Thymus (tissue), 11 donors: ENCODE results near the gene RAD1. TPM values are rescaled to one million over a fixed set of nuclear protein-coding genes. Genes with fewer than 3 reads are reported as not detected.
"Not testable (repeated sequence)": the region's sequence is repeated elsewhere in the genome, so short reads cannot be mapped to it uniquely, and the experiment has no call there.

Experiments
- DNase-seq, 9 donors: peaks; one replicate each; pipeline ENCODE4 v3.0.0-alpha.2; 2013; ENCODE audit warnings: low spot score in 9 of 9, low read depth in 6 of 9, missing footprints in 1 of 9
- H3K27ac ChIP-seq, 2 donors: one replicate each; pipeline ENCODE4 v1.5.1; 2013; ENCODE audit warnings: control low read depth in 1 of 2, low read depth in 1 of 2, low read length in 1 of 2, mild to moderate bottlenecking in 1 of 2, moderate library complexity in 1 of 2
- H3K27me3 ChIP-seq, 2 donors: one replicate each; pipeline ENCODE4 v1.5.1; 2013; ENCODE audit warnings: low read length in 1 of 2; ENCODE audit not compliant: control insufficient read depth in 2 of 2, insufficient read depth in 1 of 2
- H3K36me3 ChIP-seq, 2 donors: one replicate each; pipeline ENCODE4 v1.5.1; 2013; ENCODE audit warnings: low read length in 1 of 2, mild to moderate bottlenecking in 1 of 2, moderate library complexity in 1 of 2; ENCODE audit not compliant: control insufficient read depth in 2 of 2, insufficient read depth in 2 of 2
- H3K4me1 ChIP-seq, 2 donors: one replicate each; pipeline ENCODE4 v1.5.1; 2013; ENCODE audit warnings: low read length in 2 of 2; ENCODE audit not compliant: control insufficient read depth in 2 of 2, insufficient read depth in 2 of 2
- H3K4me3 ChIP-seq, 2 donors: one replicate each; pipeline ENCODE4 v1.5.1; 2013; ENCODE audit warnings: low read length in 2 of 2, control low read depth in 1 of 2, mild to moderate bottlenecking in 1 of 2
- H3K9me3 ChIP-seq, 2 donors: one replicate each; pipeline ENCODE4 v1.5.1; 2013; ENCODE audit warnings: low read length in 1 of 2, mild to moderate bottlenecking in 1 of 2; ENCODE audit not compliant: control insufficient read depth in 2 of 2, insufficient read depth in 1 of 2
- WGBS: extraction: QIAGEN DNeasy Blood & Tissue Kit; methylation state at CpG from one replicate; pipeline ENCODE4 v1.1.7; 2013; 5-methylcytosine and 5-hydroxymethylcytosine counted together
- polyA plus RNA-seq: library from polyadenylated mRNA; stranded (reverse); fragments of 200-250 nt; gene quantifications from one replicate; pipeline ENCODE4 v1.2.3, GENCODE V29; 2013
- total RNA-seq: library from RNA; stranded (reverse); fragments of 120-200 nt; gene quantifications from one replicate; pipeline ENCODE4 v1.2.4, GENCODE V29; 2013
- donor health status: healthy.

Gene RAD1
- total and polyA plus RNA-seq, 2 donors = 15.8 to 21.2 TPM

DNA sequence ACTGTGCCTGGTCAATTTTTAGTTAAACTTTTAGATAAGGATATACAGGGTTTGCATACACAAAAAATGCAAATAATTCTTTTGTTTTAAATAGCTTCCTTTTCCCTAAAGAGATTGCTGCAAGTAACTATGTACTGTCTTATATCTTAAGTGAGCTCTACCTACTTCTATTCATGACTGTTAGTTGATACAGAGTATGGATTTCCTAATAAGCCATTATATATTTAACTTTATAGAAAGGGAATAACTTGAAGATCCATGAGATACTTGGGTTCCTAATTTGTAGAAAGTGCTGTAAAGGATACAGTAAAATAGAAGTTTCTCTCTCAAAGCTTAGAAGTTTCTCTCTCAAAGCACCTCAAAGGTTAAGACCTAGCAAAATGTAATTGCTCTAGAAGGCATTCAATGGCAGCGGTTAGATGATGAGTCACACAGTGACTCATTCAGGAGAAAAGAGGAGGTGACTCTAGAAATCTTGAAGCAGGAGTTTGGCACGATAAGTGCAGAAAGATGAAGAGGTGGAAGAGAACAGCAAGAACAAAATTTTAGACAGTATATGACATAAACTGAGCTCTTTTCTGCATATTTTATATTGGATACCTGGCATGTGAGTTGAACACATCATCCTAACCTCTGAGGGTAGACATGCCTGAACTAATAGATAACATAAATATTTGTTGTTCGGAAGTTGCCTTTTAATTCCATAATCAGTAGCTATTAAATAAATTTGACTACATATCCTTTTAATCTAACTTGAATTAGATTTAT is 8.6 kb upstream of the RAD1 start:
- Histone ChIP-seq H3K36me3 (peaks cover 12 to 52% of the 10 kb centered on the region in 2 donors), H3K9me3 (no peaks in the 10 kb centered on the region), H3K4me1 (peaks cover 0 to under 1% of the 10 kb centered on the region in 2 donors), H3K27me3 (no peaks in the 10 kb centered on the region), H3K27ac (no peak overlapping the region), H3K4me3 (no peak overlapping the region)
- DNase-seq = no peak
- WGBS = 88% methylated on average over 3 of the region's 3 CpGs

DNA sequence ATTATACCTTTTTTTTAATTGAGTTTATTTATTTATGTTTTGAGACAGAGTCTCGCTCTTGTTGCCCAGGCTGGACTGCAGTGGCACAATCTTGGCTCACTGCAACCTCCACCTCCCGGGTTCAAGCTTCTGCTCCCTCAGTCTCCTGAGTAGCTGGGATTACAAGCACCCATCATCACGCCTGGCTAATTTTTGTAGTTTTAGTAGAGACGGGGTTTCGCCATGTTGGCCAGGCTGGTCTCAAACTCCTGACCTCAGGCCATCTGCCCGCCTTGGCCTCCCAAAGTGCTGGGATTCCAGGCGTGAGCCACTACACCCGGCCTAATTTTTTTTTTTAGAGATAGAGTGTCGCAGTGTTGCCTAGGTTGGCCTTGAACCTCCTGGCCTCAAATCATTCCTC is 8.0 kb upstream of the RAD1 start:
- not testable (repeated sequence) for H3K27me3 ChIP-seq, DNase-seq, H3K27ac ChIP-seq, H3K4me3 ChIP-seq, H3K4me1 ChIP-seq, H3K9me3 ChIP-seq
- WGBS = 90% methylated on average over 9 of the region's 9 CpGs
- H3K36me3 ChIP-seq = peaks cover 12 to 52% of the 10 kb centered on the region in 2 donors

DNA sequence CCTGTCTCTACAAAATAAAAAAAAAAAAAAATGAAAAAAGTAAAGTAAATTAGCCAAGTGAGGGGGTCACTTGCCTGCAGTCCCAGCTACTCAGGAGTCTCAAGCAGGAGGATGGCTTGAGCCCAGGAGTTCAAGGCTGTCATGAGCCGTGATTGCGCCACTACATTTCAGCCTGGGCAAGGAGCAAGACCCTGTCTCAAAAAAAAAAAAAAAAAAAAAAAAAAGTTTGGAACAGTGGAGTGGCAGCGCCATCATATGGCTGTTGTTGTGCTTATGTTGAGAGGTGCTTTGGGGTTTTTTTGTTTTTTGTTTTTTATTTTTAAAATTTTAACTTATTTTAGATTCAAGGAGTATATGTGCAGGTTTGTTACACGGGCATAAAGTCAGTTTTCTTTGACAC is 3.8 kb upstream of the RAD1 start:
- H3K4me1 ChIP-seq = peaks cover 3 to 14% of the 10 kb centered on the region in 2 donors
- H3K9me3 ChIP-seq = peaks cover 0 to 3% of the 10 kb centered on the region in 2 donors
- no peak for DNase-seq
- no peak overlapping the region for H3K27ac ChIP-seq
- H3K27me3 ChIP-seq = no peaks in the 10 kb centered on the region
- no peak overlapping the region for H3K4me3 ChIP-seq
- 97% methylated on average over 4 of the region's 4 CpGs for WGBS
- peaks cover 12 to 30% of the 10 kb centered on the region in 2 donors for H3K36me3 ChIP-seq

DNA sequence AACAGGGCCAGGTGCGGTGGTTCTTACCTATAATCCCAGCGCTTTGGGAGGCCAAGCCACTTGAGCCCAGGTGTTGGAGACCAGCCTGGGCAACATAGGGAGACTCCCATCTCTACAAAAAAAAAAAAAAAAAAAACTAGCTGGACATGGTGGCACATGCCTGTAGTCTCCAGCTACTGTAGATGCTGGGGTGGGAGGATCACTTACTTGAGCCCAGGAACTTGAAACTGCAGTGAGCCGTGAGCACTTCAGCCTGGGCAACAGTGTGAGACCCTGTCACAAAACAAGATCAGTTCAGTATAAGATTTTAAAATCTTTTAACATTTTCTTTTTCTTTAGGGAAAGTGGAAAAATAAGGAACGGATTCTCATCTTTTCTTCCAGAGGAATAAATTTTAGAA is 2.7 kb upstream of the RAD1 start:
- Histone ChIP-seq H3K27me3 (no peaks in the 10 kb centered on the region), H3K36me3 (peaks cover 6 to 19% of the 10 kb centered on the region in 2 donors), H3K27ac (no peak overlapping the region), H3K9me3 (peaks cover 0 to 3% of the 10 kb centered on the region in 2 donors), H3K4me3 (no peak overlapping the region), H3K4me1 (peaks cover 7 to 14% of the 10 kb centered on the region in 2 donors)
- WGBS = 96% methylated on average over 4 of the region's 4 CpGs
- DNase-seq = no peak

DNA sequence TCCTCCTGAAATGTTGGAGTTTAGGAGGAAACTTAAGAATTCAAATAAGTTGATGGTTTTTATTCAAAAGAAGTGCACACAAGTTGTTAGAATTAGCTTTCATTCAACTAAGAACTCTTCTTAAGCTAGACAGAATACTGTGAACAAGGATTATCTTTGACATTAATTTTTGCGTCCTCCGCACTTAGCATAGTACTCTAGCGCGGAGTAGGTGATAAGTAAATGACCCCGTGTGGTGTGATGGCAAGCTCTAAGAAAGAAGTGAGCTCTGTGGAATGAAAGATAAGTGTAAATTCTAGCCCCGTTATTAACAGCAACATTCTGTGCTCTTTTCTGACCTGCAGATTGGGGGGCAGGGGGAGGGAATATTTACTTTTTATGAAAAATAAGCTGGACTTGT is 1.2 kb upstream of the RAD1 start:
- 54% methylated on average over 6 of the region's 6 CpGs for WGBS
- peaks cover 5 to 12% of the 10 kb centered on the region in 2 donors for H3K36me3 ChIP-seq

DNA sequence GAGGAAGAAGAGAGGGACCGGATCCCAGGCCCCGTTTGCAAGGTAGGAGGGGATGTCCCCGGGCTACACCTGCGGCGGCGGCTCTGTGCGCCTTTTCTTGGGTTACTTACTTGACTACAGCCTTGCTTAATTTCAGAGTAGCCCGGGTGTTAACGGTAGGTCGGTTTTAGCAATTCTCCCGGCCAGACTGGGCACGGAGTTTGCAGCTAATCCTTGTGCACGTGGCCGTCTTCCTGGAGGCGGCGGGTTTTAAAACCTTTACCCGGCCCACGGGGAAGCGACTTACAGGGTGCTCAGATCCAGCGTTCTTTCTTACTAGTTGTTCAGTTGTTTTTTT is 520 bp upstream of the RAD1 start:
- Histone ChIP-seq H3K4me1 (peaks cover 7 to 14% of the 10 kb centered on the region in 2 donors), H3K9me3 (peaks cover 0 to 3% of the 10 kb centered on the region in 2 donors), H3K36me3 (peaks cover 4 to 19% of the 10 kb centered on the region in 2 donors), H3K4me3 (peak overlapping the region; percentile 66 to 95), H3K27ac (peak overlapping the region; percentile 85 to 87), H3K27me3 (no peaks in the 10 kb centered on the region)
- WGBS = under 1% methylated on average over 20 of the region's 20 CpGs
- DNase-seq = no peak

More for the DNA sequence above, 1.2 kb upstream of the RAD1 start:
- Histone ChIP-seq H3K9me3 (peaks cover 0 to 3% of the 10 kb centered on the region in 2 donors), H3K4me1 (peaks cover 7 to 14% of the 10 kb centered on the region in 2 donors), H3K27me3 (no peaks in the 10 kb centered on the region), H3K27ac (no peak overlapping the region), H3K4me3 (peak overlapping the region; percentile 66 to 95)
- no peak for DNase-seq

DNA sequence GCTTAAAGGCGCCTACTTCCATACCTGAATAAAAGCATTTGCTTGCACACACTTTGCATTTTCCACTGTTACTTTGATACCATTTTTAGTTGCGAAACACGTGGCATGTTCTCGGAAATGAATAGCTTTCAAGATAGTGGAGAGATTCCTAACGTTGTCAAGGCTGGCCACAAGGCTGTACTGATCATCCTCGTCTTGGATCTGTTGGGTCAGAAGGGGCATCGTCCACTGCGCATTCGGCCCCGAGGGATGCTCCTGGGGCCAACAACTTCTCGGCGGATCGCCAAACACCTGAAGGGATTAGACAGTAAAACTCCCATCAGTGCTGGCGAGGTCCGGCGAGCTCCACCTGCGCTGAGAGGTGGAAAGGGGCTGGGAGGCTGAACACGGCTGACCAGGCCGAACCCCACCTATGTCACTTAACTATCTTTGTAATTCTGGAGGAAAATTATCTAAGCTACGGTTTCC is 599 bp downstream of the RAD1 start:
- peak in 1 of 9 donors; percentile 32 for DNase-seq
- Histone ChIP-seq H3K9me3 (peaks cover 0 to 3% of the 10 kb centered on the region in 2 donors), H3K4me1 (peaks cover 7 to 14% of the 10 kb centered on the region in 2 donors), H3K27me3 (no peaks in the 10 kb centered on the region), H3K4me3 (peak overlapping the region; percentile 66 to 95), H3K36me3 (peaks cover 3 to 20% of the 10 kb centered on the region in 2 donors), H3K27ac (peak overlapping the region; percentile 69 to 85)
- WGBS = 5% methylated on average over 20 of the region's 20 CpGs

DNA sequence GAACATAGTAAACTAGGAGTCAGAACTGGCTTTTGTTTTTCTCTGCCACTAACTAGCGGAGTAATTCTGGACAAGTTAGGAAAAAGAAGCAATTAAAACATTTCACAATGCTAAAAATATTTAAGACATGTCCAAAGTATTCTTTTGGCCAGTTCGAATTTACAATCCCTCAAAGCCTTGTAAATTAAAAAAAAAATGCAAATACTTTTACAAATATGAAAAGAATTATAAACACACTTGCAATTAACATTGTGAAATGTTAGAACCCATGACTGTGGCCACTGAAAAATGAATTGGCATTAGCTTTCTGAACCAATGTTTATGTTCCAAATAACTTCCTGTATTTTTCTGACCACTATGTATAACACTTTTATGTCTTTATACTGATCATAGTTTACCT is 2.2 kb downstream of the RAD1 start:
- H3K9me3 ChIP-seq = peaks cover 0 to 3% of the 10 kb centered on the region in 2 donors
- 95% methylated on average over 2 of the region's 2 CpGs for WGBS
- no peaks in the 10 kb centered on the region for H3K27me3 ChIP-seq
- H3K4me1 ChIP-seq = peaks cover 7 to 14% of the 10 kb centered on the region in 2 donors
- no peak for DNase-seq
- H3K27ac ChIP-seq = no peak overlapping the region
- H3K4me3 ChIP-seq = no peak overlapping the region
- H3K36me3 ChIP-seq = peaks cover 4 to 32% of the 10 kb centered on the region in 2 donors

DNA sequence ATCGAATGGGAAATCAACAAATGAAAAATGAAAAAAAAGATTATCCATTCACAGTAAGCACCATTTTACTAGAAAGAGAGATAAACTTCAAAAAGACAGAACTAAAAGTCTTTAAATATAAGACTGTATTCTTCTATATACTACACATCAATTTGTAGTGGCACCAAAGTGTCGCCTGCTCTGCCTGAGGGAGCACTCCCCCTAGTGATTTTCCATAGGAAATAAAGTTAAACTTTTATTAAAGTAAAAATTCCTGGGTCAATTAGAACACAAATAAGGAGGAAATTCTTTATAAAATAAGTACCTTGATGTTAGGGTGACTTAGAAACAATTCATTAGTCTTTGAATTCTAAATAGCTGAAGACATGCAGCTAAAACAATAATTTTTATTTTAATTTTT is 9.7 kb downstream of the RAD1 start:
- Histone ChIP-seq H3K4me3 (no peak overlapping the region), H3K4me1 (no peaks in the 10 kb centered on the region), H3K36me3 (peaks cover 13 to 35% of the 10 kb centered on the region in 2 donors), H3K9me3 (no peaks in the 10 kb centered on the region), H3K27ac (no peak overlapping the region), H3K27me3 (no peaks in the 10 kb centered on the region)
- no peak for DNase-seq
- 94% methylated on average over 2 of the region's 2 CpGs for WGBS
